EH (cell line): ENCODE results near the gene TRAK1.

Experiments used
- DNase-seq: peaks from one replicate; pipeline ENCODE4 v3.0.0-alpha.2; 2015; ENCODE audit warnings: low read depth

Gene TRAK1

GRCh38 chr3:42157540-42158538, 66.7 kb downstream of the TRAK1 start:
- no peak for DNase-seq

GRCh38 chr3:42159147-42159546, 68.0 kb downstream of the TRAK1 start:
- DNase-seq: no peak

- peak; percentile 15 for DNase-seq
Observed at GRCh38 chr3:42159706-42160472, 68.7 kb downstream of the TRAK1 start.

GRCh38 chr3:42161050-42161935, 70.1 kb downstream of the TRAK1 start:
- DNase-seq: peak; percentile 68

- DNase-seq: no peak
Observed at GRCh38 chr3:42162462-42162861, 71.3 kb downstream of the TRAK1 start.

GRCh38 chr3:42163622-42164244, 72.6 kb downstream of the TRAK1 start:
- no peak for DNase-seq

- no peak for DNase-seq
Observed at GRCh38 chr3:42164656-42165055, 73.5 kb downstream of the TRAK1 start.

- DNase-seq: peak; percentile 18
Observed at GRCh38 chr3:42165211-42165610, 74.1 kb downstream of the TRAK1 start.

- no peak for DNase-seq
Observed at GRCh38 chr3:42166214-42166613, 75.1 kb downstream of the TRAK1 start.

GRCh38 chr3:42166662-42167300, 75.6 kb downstream of the TRAK1 start:
- no peak for DNase-seq

- no peak for DNase-seq
Observed at GRCh38 chr3:42169579-42170120, 78.5 kb downstream of the TRAK1 start.

- DNase-seq: no peak
Observed at GRCh38 chr3:42172047-42172654, 81.0 kb downstream of the TRAK1 start.

GRCh38 chr3:42173307-42173706, 82.2 kb downstream of the TRAK1 start:
- no peak for DNase-seq

- no peak for DNase-seq
Observed at GRCh38 chr3:42174679-42175385, 83.7 kb downstream of the TRAK1 start.

GRCh38 chr3:42175386-42176240, 84.5 kb downstream of the TRAK1 start:
- DNase-seq: no peak

- DNase-seq: no peak
Observed at GRCh38 chr3:42176242-42177034, 85.3 kb downstream of the TRAK1 start.

- DNase-seq: no peak
Observed at GRCh38 chr3:42177068-42177800, 86.1 kb downstream of the TRAK1 start.
